Thyroid gland (tissue), 4 donors: ENCODE results near the gene SAE1. TPM values are rescaled to one million over a fixed set of nuclear protein-coding genes. Genes with fewer than 3 reads are reported as not detected.

ENCODE experiments used
- DNase-seq, 2 donors: peaks; one replicate each; pipeline ENCODE4 v3.0.0-alpha.2; 2019
- H3K27ac ChIP-seq, 3 donors: fragments of 200-600 bp; sonication (generic); 1 replicate in 2 of 3; 2 replicates in 1 of 3; pipeline ENCODE4 v1.5.1; 2016 to 2019; ENCODE audit warnings: mild to moderate bottlenecking in 1 of 3, moderate library complexity in 1 of 3
- H3K27me3 ChIP-seq: fragments of 200-600 bp; sonication (generic); one replicate; pipeline ENCODE4 v1.5.1; 2019
- H3K36me3 ChIP-seq, 2 donors: fragments of 200-600 bp; sonication (generic); one replicate each; pipeline ENCODE4 v1.5.1; 2016 to 2019
- H3K4me1 ChIP-seq, 2 donors: fragments of 200-600 bp; sonication (generic); one replicate each; pipeline ENCODE4 v1.5.1; 2017 to 2019
- H3K4me3 ChIP-seq, 3 donors: fragments of 200-600 bp; sonication (generic); replicated peaks in 1 of 3; 1 replicate in 2 of 3; 2 replicates in 1 of 3; pipeline ENCODE4 v1.5.1; 2016; ENCODE audit warnings: mild to moderate bottlenecking in 1 of 3
- H3K9me3 ChIP-seq: fragments of 200-600 bp; sonication (generic); one replicate; pipeline ENCODE4 v1.5.1; 2017
- CTCF ChIP-seq, 6 experiments: fragments of 200-600 bp in 3 of 6; fragments of 450-650 bp in 3 of 6; sonication (generic) in 3 of 6; IDR thresholded peaks; one replicate each; pipeline ENCODE4 v1.5.1; 2016 to 2019; ENCODE audit warnings: antibody characterized with exemption in 6 of 6, mild to moderate bottlenecking in 2 of 6, inconsistent platforms in 1 of 6, moderate library complexity in 1 of 6
- POLR2A ChIP-seq, 2 donors: fragments of 450-650 bp; IDR thresholded peaks; one replicate each; pipeline ENCODE4 v1.6.1; 2017; ENCODE audit warnings: antibody characterized with exemption in 2 of 2, mild to moderate bottlenecking in 2 of 2, moderate library complexity in 1 of 2
- WGBS, 2 donors: methylation state at CpG; one replicate each; pipeline ENCODE4 v1.1.5; 2017; 5-methylcytosine and 5-hydroxymethylcytosine counted together
- intact Hi-C: fragments of 100-400 bp; cut with DNase I; formaldehyde crosslinking; loops from one replicate; pipeline ENCODE4 v1.15.1; 2023
- total RNA-seq, 4 donors: library from RNA; depleted of rRNA; stranded (reverse); fragments of >200 nt; gene quantifications; one replicate each; pipeline ENCODE4 v1.2.3, GENCODE V29; 2016

SAE1 gene
- total RNA-seq, 4 donors from 2014 or later, result 79.5 to 119 (median 103) TPM

GRCh38 chr19:47229676-47230053 lies 99.0 kb downstream of the SAE1 start:
- H3K4me3 ChIP-seq, result peak overlapping the region; percentile 13 to 99 (median 58)
- no peaks in the 10 kb centered on the region for H3K9me3 ChIP-seq
- no peaks in the 10 kb centered on the region for H3K36me3 ChIP-seq
- H3K27ac ChIP-seq, result peak overlapping the region; percentile 3 to 98 (median 85)
- intact Hi-C loops, result no loop called here
- DNase-seq, result peak in 1 of 2 donors; percentile 27
- H3K27me3 ChIP-seq, result no peaks in the 10 kb centered on the region
- 23 to 47% methylated on average over 9 of the region's 9 CpGs for WGBS, 2 donors
- peaks cover 27 to 52% of the 10 kb centered on the region in 2 donors for H3K4me1 ChIP-seq
- TF ChIP-seq CTCF (IDR thresholded peaks at IDR 0.05), result no peak
- TF ChIP-seq POLR2A (IDR thresholded peaks at IDR 0.05), result no peak

GRCh38 chr19:47230054-47230920 lies 99.7 kb downstream of the SAE1 start:
- TF ChIP-seq CTCF (IDR thresholded peaks at IDR 0.05), result peak; percentile 27 to 96 (median 60)
- no peak for TF ChIP-seq POLR2A (IDR thresholded peaks at IDR 0.05)
- peak; percentile 50 to 67 for DNase-seq
- Histone ChIP-seq H3K27me3 (no peaks in the 10 kb centered on the region), H3K9me3 (no peaks in the 10 kb centered on the region), H3K4me1 (peaks cover 27 to 52% of the 10 kb centered on the region in 2 donors), H3K4me3 (peak overlapping the region; percentile 58 to 99 (median 81)), H3K27ac (peak overlapping the region; percentile 74 to 98 (median 85)), H3K36me3 (no peaks in the 10 kb centered on the region)
- intact Hi-C loops, result no loop called here
- 9% methylated on average over 14 to 16 of the region's 84 CpGs for WGBS, 2 donors

- intact Hi-C loops, result no loop called here
- Histone ChIP-seq H3K9me3 (no peaks in the 10 kb centered on the region), H3K27ac (peak within 1 kb of the TSS; percentile 74 to 98 (median 85)), H3K27me3 (no peaks in the 10 kb centered on the region), H3K36me3 (no peaks in the 10 kb centered on the region), H3K4me1 (peaks cover 27 to 46% of the 10 kb centered on the region in 2 donors), H3K4me3 (peak within 1 kb of the TSS; percentile 58 to 99 (median 81))
- TF ChIP-seq CTCF (IDR thresholded peaks at IDR 0.05) (no peak), POLR2A (IDR thresholded peaks at IDR 0.05) (peak; percentile 38 to 64)
- no peak for DNase-seq
- no CpG with 5 or more reads among the region's 43 CpGs for WGBS, 2 donors
Observed at GRCh38 chr19:47230921-47231214, 100.2 kb downstream of the SAE1 start, which contains the start of gene BBC3. BBC3 (minus strand) TSS chr19:47231199; CDS start chr19:47228431, 2,768 bp downstream.

- Histone ChIP-seq H3K36me3 (no peaks in the 10 kb centered on the region), H3K4me3 (peak overlapping the region in 2 of 3 donors; percentile 4 to 99), H3K27me3 (no peaks in the 10 kb centered on the region), H3K4me1 (peaks cover 25 to 43% of the 10 kb centered on the region in 2 donors), H3K27ac (peak overlapping the region; percentile 11 to 62 (median 61)), H3K9me3 (no peaks in the 10 kb centered on the region)
- TF ChIP-seq CTCF (IDR thresholded peaks at IDR 0.05) (no peak), POLR2A (IDR thresholded peaks at IDR 0.05) (peak in 1 of 2 donors; percentile 54)
- WGBS, 2 donors, result 38 to 44% methylated on average over 8 to 12 of the region's 51 CpGs
- intact Hi-C loops, result no loop called here
- DNase-seq, result peak; percentile 91 to 95
Observed at GRCh38 chr19:47231215-47232054, 100.8 kb downstream of the SAE1 start.
